ENCODE results near the gene SEC24D. TPM values are rescaled to one million over a fixed set of nuclear protein-coding genes. Genes with fewer than 3 reads are reported as not detected.

SEC24D gene
- total RNA-seq, 1 experiment from 2014 or later, result 61.5 TPM

GRCh38 chr4:118877797-118878196, 41.9 kb upstream of the SEC24D start:
- Histone ChIP-seq H2BK12ac (ENCODE audit: insufficient read length, low read depth, low read length) (no peak overlapping the region), H2BK15ac (ENCODE audit: low read depth, low read length) (no peak overlapping the region), H2AK5ac (ENCODE audit: insufficient read length, low read length) (no peak overlapping the region), H3K9ac (ENCODE audit: extremely low read depth, insufficient read length, low read length) (no peak overlapping the region), H3K23ac (ENCODE audit: insufficient read length, low read depth, low read length) (no peak overlapping the region), H4K8ac (replicated peaks; ENCODE audit: insufficient read length, low read depth, low read length) (no peak overlapping the region), H3K23me2 (ENCODE audit: insufficient read length, low read depth, low read length, poor library complexity, severe bottlenecking) (no peaks in the 10 kb centered on the region), H3K4ac (ENCODE audit: low read depth, low read length) (no peak overlapping the region), H2AFZ (ENCODE audit: low read length) (no peak overlapping the region), H2BK5ac (ENCODE audit: insufficient read length, low read length) (no peak overlapping the region), H3T11ph (ENCODE audit: low read length) (no peak overlapping the region), H2BK120ac (ENCODE audit: low read depth, low read length, poor library complexity, severe bottlenecking) (no peak overlapping the region), H2BK20ac (ENCODE audit: low read depth, low read length, poor library complexity, severe bottlenecking) (no peak overlapping the region), H4K91ac (ENCODE audit: insufficient read length, low read depth, low read length) (no peak overlapping the region), H3K79me1 (ENCODE audit: insufficient read depth, low read depth, low read length, poor library complexity, severe bottlenecking) (no peaks in the 10 kb centered on the region), H3K4me2 (ENCODE audit: insufficient read depth, insufficient read length, low read length) (no peak overlapping the region), H3K18ac (ENCODE audit: insufficient read length, low read depth, low read length) (no peak overlapping the region), H3K4me1 (ENCODE audit: insufficient read depth, low read length) (peaks cover 5% of the 10 kb centered on the region; the same call in 1 of the 2 replicates), H4K20me1 (ENCODE audit: control insufficient read depth, insufficient read depth, insufficient read length) (no peaks in the 10 kb centered on the region), H3K79me2 (ENCODE audit: insufficient read depth, low read length) (no peaks in the 10 kb centered on the region), H3K14ac (ENCODE audit: insufficient read depth, low read length) (no peak overlapping the region), H3K56ac (ENCODE audit: insufficient read length, low read depth, low read length) (no peak overlapping the region), H3K27ac (ENCODE audit: insufficient read length, low read depth, low read length) (no peak overlapping the region), H4K5ac (ENCODE audit: insufficient read length, low read depth, low read length) (no peak overlapping the region), H3K9me3 (ENCODE audit: control insufficient read depth, low read depth, low read length) (no peaks in the 10 kb centered on the region), H3K27me3 (ENCODE audit: insufficient read depth, low read length) (no peaks in the 10 kb centered on the region)
- no CpG with 5 or more reads among the region's 6 CpGs for WGBS (ENCODE audit: extremely low coverage, insufficient read length, low lambda C conversion rate)
- no peak for DNase-seq
- H3K4me3 Mint-ChIP-seq, result no peak overlapping the region
- TF ChIP-seq CTCF (conservative IDR thresholded peaks at IDR 0.05), result no peak
- H3K4me1 Mint-ChIP-seq, result peaks cover 17% of the 10 kb centered on the region in 2 experiments
- peaks cover 17 to 20% (median 17%) of the 10 kb centered on the region in 3 experiments for H3K36me3 Mint-ChIP-seq (ENCODE audit: insufficient read depth in 1 of 3, low read depth in 3 of 3)
- no peaks in the 10 kb centered on the region for H3K27me3 Mint-ChIP-seq (ENCODE audit: low read depth)
- H3K27ac Mint-ChIP-seq, result no peak overlapping the region
- peaks cover 18 to 26% of the 10 kb centered on the region in 2 experiments for H3K9me3 Mint-ChIP-seq
